GM12874 (cell line): ENCODE data around the gene DAD1.

Source experiments
- TF ChIP-seq, protein P1 (sequence below): IDR thresholded peaks from 2 replicates; pipeline ENCODE4 v1.5.1; 2011; ENCODE audit warnings: low read depth, mild to moderate bottlenecking, control low read depth, low read length, moderate library complexity; ENCODE audit not compliant: insufficient read depth

The DAD1 gene

DNA sequence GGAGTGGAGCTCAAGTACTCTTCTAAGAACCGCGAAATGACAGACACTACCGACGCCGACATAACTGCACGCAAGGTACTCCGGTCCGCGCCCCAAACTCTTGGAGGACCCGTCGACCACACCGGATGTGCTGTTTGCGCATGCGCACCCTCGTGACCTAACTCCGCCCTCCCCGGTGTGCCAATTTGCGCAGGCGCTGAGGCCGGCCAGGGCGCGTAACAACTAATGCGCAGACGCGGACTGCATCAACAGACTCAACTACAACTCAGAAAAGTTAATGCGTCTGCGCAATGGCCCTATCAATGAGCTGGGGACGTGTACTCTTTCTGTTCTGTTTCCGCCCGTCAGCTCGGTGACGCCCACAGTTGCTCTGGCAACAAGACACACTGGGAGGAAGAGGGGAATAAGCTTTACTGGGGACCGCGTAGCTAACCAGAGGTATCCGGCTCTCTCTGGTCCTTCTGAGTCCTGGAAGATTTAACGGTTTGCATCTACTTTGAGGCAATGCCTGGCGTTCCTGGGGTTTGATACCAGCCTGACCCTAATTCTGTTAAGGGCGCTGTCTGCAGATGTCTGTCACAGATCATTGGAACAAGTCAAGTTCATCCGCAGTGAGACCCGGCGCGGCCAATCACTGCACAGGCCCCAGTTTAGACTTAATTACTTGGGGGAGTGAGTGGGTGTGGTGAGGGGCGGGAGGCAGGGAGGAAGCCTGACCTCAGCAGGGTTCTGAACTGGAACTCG is at the start of gene DAD1:
TSS of gene DAD1 (minus strand) at position 129 of the 744 bp plus-strand sequence. CDS start at position 62, 67 bp downstream.
- TF ChIP-seq, protein P1, sequence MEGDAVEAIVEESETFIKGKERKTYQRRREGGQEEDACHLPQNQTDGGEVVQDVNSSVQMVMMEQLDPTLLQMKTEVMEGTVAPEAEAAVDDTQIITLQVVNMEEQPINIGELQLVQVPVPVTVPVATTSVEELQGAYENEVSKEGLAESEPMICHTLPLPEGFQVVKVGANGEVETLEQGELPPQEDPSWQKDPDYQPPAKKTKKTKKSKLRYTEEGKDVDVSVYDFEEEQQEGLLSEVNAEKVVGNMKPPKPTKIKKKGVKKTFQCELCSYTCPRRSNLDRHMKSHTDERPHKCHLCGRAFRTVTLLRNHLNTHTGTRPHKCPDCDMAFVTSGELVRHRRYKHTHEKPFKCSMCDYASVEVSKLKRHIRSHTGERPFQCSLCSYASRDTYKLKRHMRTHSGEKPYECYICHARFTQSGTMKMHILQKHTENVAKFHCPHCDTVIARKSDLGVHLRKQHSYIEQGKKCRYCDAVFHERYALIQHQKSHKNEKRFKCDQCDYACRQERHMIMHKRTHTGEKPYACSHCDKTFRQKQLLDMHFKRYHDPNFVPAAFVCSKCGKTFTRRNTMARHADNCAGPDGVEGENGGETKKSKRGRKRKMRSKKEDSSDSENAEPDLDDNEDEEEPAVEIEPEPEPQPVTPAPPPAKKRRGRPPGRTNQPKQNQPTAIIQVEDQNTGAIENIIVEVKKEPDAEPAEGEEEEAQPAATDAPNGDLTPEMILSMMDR = no peak

DNA sequence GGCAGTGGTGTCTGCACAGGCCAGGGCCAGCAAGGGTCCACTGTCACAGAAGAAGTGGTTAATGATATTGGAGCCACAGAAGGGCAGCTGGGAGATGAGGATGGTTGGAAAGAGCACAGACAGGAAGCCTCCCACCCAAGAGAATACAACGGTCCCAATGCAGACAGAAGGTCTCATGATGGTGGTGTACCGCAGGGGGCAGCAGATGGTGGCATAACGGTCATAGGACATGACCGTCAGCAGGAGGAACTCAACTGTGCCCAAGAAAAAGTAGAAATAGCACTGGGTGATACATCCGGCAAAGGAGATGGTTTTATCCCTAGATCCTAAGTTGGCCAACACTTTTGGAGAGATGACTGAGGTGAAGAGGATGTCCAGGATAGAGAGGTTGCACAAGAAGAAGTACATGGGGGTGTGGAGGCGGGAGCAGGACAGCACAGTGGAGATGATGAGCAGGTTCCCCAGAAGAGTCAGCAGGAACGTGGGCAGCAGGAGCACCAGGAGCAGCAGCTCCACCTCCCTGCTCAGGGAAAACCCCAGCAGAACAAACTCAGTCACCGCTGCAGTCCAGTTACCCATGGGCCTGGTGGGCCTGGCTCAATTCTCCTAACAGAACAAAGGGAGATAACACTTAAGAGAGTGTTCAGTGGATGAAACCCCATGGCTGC is 45.3 kb upstream of the DAD1 start:
- TF ChIP-seq, protein P1 = no peak

GRCh38 chr14:22630486-22630885 is 41.5 kb upstream of the DAD1 start:
- TF ChIP-seq, protein P1 = no peak

DNA sequence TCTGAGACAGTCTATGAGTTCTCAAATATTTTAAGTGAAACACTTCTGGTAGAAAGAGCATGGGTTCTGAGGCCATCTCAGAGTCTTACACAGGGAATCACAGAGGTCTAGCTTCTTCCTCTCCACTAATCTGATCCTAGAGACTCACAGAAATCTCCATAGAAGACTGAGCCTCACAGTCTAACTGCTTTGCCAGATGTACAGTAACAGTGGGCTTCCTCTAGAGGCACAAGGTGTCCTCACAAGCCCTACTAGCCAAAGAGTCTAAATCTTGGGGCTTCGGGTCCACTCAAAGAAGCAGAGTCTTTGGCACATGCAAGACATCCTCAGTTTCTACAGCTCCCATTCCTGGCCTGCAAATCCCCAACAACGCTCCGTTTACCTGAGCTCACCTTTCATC is 41.0 kb upstream of the DAD1 start:
- TF ChIP-seq, protein P1 = no peak

GRCh38 chr14:22629361-22629760 is 40.3 kb upstream of the DAD1 start:
- TF ChIP-seq, protein P1 = no peak

GRCh38 chr14:22627506-22628263 is 38.7 kb upstream of the DAD1 start:
- TF ChIP-seq, protein P1 = no peak

- TF ChIP-seq, protein P1 = no peak
Observed at GRCh38 chr14:22626590-22626989, 37.6 kb upstream of the DAD1 start.
